KBM-7 (cell line): ENCODE measurements around the gene PARP8.
A peak's percentile ranks its signal among the peaks of the same experiment; 100 is the strongest.

Experiments
- DNase-seq: peaks from one replicate; pipeline ENCODE4 v3.0.0-alpha.2; 2015
- in situ Hi-C: fragments of 300-500 bp; cut with MboI; formaldehyde crosslinking; loops from 2 replicates; pipeline ENCODE4 v1.14.3; 2020; ENCODE audit warnings: low sequenced_read_pairs, low pct_unique_long_range_greater_than_20kb, mixed read lengths

PARP8 gene

GRCh38 chr5:50814556-50814955, 148.1 kb downstream of the PARP8 start:
- in situ Hi-C loops: no loop called here
- no peak for DNase-seq

DNA sequence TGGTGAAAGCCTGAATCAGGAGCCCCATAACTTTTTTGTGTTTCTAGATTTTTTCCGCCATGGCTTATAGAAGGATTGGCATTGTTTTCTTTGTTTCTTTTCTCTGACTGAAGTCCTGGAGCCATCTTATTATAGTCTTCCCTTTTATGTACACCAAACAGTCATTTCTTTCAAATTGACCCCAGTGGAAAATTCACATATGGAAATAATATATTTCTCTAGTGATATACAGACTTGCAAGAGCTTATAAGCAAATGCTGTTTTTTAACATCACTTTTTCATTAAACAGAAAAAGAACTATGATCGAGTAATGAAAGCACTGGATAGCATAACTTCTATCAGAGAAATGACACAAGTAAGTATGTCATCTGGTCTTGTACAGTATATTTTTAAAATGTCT, 155.6 kb downstream of the PARP8 start:
- no peak for DNase-seq
- in situ Hi-C loops: no loop called here

GRCh38 chr5:50822761-50823160, 156.3 kb downstream of the PARP8 start:
- no peak for DNase-seq
- in situ Hi-C loops: no loop called here

GRCh38 chr5:50823568-50823967, 157.1 kb downstream of the PARP8 start:
- no peak for DNase-seq
- in situ Hi-C loops: no loop called here

- no peak for DNase-seq
- in situ Hi-C loops: no loop called here
Observed at GRCh38 chr5:50824109-50824508, 157.7 kb downstream of the PARP8 start.

DNA sequence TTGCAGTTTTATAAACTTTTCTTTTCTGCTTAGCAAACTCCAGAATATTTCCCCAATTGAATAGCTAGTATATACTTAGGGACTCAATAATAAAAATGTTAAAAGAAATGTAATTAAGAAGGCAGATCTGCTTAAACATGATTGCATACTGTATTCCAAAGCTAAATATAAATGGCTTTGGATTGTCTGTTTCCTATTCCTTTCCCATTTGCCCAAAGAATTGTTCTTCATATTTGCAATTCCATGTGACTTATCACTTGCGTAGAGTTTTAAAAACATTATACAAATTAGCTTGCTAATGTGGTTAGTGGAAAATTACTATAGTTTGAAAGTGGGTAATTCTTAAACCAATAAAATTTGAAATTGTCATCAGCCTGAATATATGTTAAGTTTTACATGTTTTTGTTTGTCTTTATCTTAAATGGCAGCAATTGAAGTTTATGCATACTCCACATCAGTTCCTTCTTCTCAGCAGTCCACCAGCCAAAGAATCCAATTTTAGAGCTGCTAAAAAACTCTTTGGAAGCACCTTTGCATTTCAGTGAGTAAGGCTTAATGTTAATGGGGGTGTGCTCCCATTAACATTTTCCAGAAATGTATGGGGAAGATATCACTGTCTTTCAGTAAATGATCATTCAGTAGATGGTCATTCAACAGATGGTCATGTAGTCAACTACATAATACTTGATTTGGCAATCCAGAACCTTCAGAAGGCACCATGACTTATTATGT, 161.2 kb downstream of the PARP8 start:
- in situ Hi-C loops: no loop called here
- no peak for DNase-seq

GRCh38 chr5:50829023-50829422, 162.6 kb downstream of the PARP8 start:
- in situ Hi-C loops: no loop called here
- DNase-seq: no peak

DNA sequence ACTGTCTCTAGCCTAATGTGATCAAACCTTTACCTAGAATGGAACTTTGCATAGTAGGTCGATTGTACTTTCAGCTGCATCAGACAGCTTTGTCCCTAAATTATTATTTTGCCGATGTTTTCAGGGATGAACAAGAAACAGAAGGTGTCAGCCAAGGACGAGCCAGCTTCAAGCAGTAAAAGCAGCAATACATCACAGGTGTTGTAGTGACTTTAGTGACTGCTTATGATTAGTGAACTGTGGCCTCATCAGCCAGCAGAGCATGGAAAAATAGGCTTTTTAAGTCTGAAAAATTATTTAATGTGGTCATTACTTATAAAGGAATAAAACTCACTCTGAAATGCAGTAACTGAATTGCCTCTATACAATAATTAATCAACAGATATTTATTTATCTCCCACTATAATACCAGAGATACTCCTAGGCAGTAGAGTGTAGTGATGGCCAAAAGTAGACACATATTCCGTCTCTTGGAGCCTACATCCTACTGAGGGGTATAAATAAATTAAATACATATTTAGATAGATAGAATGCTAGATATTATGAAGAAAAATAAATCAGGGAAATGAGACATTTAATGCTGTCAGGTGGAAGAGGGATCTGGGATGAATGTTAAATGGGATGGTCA, 166.3 kb downstream of the PARP8 start:
- no peak for DNase-seq
- in situ Hi-C loops: no loop called here

DNA sequence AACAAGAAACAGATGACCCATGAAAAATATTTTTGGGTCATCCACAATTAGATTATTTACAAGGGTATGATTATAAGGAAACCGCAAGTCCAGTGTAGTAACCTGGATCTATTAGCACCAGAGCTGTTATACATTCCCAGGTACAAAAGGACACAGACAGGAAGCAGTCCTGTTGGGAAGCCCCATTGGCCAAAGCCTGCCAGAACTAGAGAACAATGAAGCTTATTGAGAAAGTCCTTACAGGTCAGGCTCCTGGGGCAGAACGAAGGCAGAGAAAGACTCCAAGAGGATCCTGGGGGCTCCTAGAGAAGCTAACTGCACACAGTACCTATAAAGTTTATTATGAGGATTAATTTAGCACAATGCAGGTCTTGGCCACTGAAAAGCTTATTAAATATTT, 169.9 kb downstream of the PARP8 start:
- in situ Hi-C loops: no loop called here
- no peak for DNase-seq

- in situ Hi-C loops: no loop called here
- DNase-seq: no peak
Observed at GRCh38 chr5:50839472-50839871, 173.0 kb downstream of the PARP8 start.

DNA sequence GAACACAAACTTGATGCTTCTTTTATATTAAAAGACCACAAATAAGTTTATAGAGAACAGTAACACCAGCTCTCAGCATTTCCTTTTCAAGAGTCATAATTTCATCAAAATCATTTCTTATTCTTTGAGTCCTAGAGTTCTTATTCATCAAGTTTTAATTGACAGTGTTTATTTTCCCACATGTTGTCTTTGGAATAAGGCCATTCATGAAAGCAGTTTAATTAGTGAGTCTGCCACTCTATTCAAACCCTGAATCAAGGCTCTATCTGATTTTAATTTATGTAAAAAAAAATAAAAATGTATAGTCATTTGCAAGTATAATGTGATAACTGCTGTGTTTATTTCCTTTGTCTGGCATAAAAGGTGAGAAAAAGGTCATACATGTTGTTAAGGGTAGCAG, 176.7 kb downstream of the PARP8 start:
- no peak for DNase-seq
- in situ Hi-C loops: no loop called here

GRCh38 chr5:50846261-50846660, 179.8 kb downstream of the PARP8 start:
- in situ Hi-C loops: no loop called here
- no peak for DNase-seq

GRCh38 chr5:50849554-50849953, 183.1 kb downstream of the PARP8 start:
- in situ Hi-C loops: no loop called here
- no peak for DNase-seq

DNA sequence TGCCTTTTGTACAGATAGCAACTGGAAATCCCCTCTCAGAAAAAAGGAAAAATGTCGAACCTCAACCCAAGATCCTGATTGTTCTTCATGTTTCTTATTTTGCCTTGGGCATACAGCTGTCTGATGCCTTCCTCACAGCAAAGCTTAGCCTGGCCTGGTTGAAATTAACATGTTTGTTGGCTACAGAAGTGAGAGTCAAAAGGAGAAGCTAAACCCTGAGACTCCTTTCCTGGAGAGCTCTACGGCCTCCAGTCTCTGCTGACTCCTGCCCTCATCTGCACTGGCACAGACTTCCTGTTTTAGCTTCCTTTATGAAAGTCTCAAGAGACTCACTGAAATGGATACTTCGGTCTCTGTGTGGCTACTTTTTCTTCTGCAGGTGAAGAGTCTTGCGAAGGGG, 186.7 kb downstream of the PARP8 start:
- in situ Hi-C loops: no loop called here
- DNase-seq: peak; percentile 83

DNA sequence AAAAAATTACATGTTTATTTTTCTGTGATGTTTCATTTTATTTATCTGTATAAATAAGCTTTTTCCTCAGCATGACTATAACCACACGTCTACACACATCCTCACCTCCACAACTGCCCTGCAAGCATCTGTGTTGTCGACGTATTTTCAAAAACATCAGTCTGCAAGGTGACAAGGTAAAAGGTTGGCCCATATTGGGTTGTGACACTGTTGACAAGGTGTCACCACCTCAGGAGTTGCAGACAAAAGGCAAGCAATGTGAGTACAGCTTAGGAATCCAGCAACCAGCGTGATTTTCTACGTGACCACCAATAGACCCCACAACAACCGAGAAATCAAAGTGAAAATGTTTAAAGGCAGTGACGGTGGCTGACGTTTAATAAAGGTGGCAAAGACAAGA, 187.6 kb downstream of the PARP8 start:
- in situ Hi-C loops: no loop called here
- DNase-seq: no peak

- no peak for DNase-seq
- in situ Hi-C loops: no loop called here
Observed at GRCh38 chr5:50855001-50855400, 188.6 kb downstream of the PARP8 start.

GRCh38 chr5:50856401-50857119, 190.1 kb downstream of the PARP8 start:
- in situ Hi-C loops: no loop called here
- peak; percentile 5 for DNase-seq

GRCh38 chr5:50863534-50864170, 197.2 kb downstream of the PARP8 start:
- no peak for DNase-seq
- in situ Hi-C loops: no loop called here

GRCh38 chr5:50864466-50864865, 198.0 kb downstream of the PARP8 start:
- in situ Hi-C loops: no loop called here
- DNase-seq: no peak

DNA sequence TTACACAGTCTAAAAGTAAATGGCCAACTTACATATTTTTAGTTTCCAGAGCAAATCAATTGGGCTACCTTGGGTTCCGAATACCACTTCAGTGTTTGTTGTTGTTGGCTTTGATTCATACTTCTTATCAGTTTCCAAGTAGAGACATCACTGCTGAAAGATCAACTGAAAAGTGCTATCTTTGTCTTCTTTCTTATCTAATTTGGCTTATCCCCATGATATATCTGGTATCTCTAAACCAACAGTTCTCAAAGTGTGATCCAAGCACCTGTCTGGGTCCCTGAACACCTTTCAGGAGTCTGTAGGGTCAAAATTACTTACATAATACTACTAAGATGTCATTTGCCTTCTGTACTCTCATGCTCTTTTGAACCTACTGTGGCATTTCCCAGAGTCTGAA, 200.0 kb downstream of the PARP8 start:
- DNase-seq: no peak
- in situ Hi-C loops: no loop called here
